Stomach (tissue), 4 donors: ENCODE measurements around the gene OSTC.

ENCODE experiments used
- EP300 ChIP-seq: sonication (generic); formaldehyde crosslinking; IDR thresholded peaks from one replicate; pipeline ENCODE4 v1.6.1; 2017; ENCODE audit warnings: antibody characterized with exemption
- POLR2A ChIP-seq, 4 donors: fragments of 450-650 bp; IDR thresholded peaks; one replicate each; pipeline ENCODE4 v1.6.1; 2016; ENCODE audit warnings: antibody characterized with exemption in 4 of 4, control low read depth in 2 of 4, mild to moderate bottlenecking in 1 of 4, moderate library complexity in 1 of 4
- POLR2AphosphoS5 ChIP-seq, 3 donors: sonication (generic); formaldehyde crosslinking; IDR thresholded peaks; one replicate each; pipeline ENCODE4 v1.6.1; 2016; ENCODE audit warnings: antibody characterized with exemption in 3 of 3
- TF ChIP-seq, protein P1 (sequence below), 7 experiments: fragments of 450-650 bp in 4 of 7; fragments of 200-600 bp in 3 of 7; sonication (generic) in 3 of 7; IDR thresholded peaks; one replicate each; pipeline ENCODE4 v1.5.1; 2016 to 2019; ENCODE audit warnings: antibody characterized with exemption in 7 of 7, control low read depth in 2 of 7, mild to moderate bottlenecking in 1 of 7

DNA sequence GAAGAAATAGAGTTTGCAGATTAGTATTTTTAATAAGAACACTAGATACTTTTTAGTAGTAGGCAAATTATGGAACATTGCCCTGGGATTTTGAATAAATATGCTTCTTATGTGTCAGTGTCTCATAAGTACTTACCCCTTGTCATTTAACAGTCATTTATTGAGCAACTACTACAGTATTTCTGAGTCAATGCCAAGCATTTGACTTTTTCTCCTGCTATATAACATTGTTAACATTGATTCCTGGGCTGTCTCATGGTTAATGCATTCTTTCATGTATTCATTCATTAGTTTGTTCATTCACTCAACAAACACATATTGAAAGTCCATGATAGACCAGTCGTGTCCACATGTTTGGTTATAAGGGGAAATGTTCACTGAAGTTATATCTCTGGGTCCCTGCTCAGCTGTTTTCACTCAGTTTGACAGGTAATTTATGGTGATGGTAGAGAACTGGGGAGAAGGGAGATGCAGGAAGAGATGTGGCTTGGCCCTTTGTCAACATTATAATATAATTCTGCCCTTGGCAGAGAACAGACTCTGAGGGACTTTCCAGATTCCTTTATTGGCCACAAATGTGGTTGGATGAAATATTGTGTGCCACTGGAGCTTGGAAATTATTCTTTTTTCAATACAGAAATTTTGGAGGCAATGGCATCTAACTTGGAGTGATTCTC, 49.8 kb downstream of the OSTC start:
- TF ChIP-seq, protein P1, sequence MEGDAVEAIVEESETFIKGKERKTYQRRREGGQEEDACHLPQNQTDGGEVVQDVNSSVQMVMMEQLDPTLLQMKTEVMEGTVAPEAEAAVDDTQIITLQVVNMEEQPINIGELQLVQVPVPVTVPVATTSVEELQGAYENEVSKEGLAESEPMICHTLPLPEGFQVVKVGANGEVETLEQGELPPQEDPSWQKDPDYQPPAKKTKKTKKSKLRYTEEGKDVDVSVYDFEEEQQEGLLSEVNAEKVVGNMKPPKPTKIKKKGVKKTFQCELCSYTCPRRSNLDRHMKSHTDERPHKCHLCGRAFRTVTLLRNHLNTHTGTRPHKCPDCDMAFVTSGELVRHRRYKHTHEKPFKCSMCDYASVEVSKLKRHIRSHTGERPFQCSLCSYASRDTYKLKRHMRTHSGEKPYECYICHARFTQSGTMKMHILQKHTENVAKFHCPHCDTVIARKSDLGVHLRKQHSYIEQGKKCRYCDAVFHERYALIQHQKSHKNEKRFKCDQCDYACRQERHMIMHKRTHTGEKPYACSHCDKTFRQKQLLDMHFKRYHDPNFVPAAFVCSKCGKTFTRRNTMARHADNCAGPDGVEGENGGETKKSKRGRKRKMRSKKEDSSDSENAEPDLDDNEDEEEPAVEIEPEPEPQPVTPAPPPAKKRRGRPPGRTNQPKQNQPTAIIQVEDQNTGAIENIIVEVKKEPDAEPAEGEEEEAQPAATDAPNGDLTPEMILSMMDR (IDR thresholded peaks at IDR 0.05) = no peak
- no peak for TF ChIP-seq POLR2A (IDR thresholded peaks at IDR 0.05)
- no peak for TF ChIP-seq POLR2AphosphoS5 (IDR thresholded peaks at IDR 0.05)
- no peak for TF ChIP-seq EP300
